ENCODE data around the gene WASHC2C.

GRCh38 chr10:45809837-45810236 lies 82.8 kb downstream of the WASHC2C start:
- TF ChIP-seq CTCF (IDR thresholded peaks at IDR 0.05; ENCODE audit: low read length), result no peak
- no peak for TF ChIP-seq EZH2 (IDR thresholded peaks at IDR 0.05; ENCODE audit: borderline replicate concordance, low read length)

Measured in OCI-LY1 (cell line).